ENCODE results near the gene ATMIN.

The ATMIN gene

DNA sequence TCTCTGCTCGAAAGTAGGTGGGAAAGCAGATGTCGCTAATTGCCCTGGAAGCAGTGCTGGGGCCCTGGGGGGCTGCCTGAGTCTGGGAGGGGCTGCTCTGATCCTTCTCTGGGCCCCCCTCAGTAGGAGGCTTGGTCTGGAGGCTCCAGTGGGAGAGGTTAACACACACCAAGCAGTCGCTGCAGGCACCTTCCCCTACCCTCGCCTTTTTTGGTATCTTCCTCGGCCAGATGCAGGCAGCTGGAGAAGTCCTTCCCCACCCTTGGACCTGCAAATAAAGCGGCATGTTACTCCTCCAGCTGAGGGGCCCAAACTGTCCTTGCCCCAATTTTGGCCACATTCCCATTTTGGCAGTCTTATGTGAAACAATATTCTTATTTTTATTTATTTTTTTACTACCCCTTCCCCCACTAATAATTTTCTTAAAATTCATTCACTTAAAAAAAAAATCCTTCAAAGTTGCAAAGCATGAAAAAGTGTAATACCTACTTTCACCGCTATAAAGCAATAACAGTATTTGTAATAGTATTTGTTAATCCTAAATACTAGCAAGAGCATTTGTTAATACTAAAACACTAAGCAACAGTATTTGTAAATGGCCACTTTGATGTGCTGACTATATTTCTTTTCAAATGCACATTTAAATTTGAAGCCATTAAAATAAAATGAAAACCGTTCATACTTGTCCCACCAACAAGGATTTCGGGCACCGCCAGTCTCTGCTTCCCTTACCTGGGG is 26.4 kb downstream of the ATMIN start:
- no peak for DNase-seq (ENCODE audit: low spot score in 2 of 2)
- H3K36me3 ChIP-seq (replicated peaks): no peaks in the 10 kb centered on the region
- H3K9me3 ChIP-seq: no peaks in the 10 kb centered on the region
- no peaks in the 10 kb centered on the region for H3K27me3 ChIP-seq (ENCODE audit: low read depth)
- in situ Hi-C loops (cut with MboI; ENCODE audit: low sequenced_read_pairs): no loop called here
- H3K4me1 ChIP-seq: peaks cover 3% of the 10 kb centered on the region
- H3K4me3 ChIP-seq: no peak overlapping the region

DNA sequence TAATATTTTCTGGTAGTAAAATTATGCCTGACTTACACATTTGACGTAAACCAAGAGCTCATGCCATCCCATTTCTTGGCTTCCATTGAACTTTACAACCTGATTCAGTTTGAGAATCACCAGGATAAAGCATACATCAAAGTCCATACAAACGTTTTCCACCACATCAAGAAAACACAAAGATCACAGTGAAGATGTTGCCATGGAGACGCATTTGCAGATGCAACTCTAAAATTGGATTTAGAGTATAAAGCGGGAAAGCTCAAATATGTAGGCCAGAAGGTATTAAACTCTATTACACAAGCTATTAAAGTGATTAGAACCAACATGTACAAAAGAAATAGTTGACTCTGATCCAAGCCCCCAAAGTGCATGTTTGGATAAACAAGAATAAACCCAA is 31.0 kb downstream of the ATMIN start:
- no peaks in the 10 kb centered on the region for H3K9me3 ChIP-seq
- DNase-seq (ENCODE audit: low spot score in 2 of 2): peak; percentile 18 to 28
- H3K36me3 ChIP-seq (replicated peaks): no peaks in the 10 kb centered on the region
- peaks cover 8% of the 10 kb centered on the region for H3K4me1 ChIP-seq
- in situ Hi-C loops (cut with MboI; ENCODE audit: low sequenced_read_pairs): no loop called here
- H3K4me3 ChIP-seq: no peak overlapping the region
- H3K27me3 ChIP-seq (ENCODE audit: low read depth): no peaks in the 10 kb centered on the region

DNA sequence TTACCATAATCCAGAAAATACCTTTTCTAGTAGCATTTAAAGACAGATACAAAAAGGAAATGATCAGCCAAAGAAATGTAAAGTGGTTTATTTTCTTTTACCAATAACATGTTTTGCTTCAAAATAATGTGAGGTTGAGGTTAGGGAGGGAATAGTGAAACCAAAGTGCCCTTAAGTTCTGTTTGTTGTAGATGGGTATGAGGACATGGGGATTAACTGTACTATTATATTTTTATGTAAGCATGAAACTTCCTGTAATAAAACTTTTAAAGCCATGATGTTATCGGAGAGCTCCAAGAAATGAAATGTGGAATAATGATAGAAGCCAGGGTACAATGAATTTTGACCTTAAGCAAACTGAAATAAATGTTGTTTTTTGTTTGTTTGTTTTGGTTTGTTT is 31.5 kb downstream of the ATMIN start:
- peak in 1 of 2 experiments; percentile 15 for DNase-seq (ENCODE audit: low spot score in 2 of 2)
- H3K27me3 ChIP-seq (ENCODE audit: low read depth): no peaks in the 10 kb centered on the region
- H3K4me3 ChIP-seq: no peak overlapping the region
- peaks cover 8% of the 10 kb centered on the region for H3K4me1 ChIP-seq
- no peaks in the 10 kb centered on the region for H3K9me3 ChIP-seq
- no peaks in the 10 kb centered on the region for H3K36me3 ChIP-seq (replicated peaks)
- in situ Hi-C loops (cut with MboI; ENCODE audit: low sequenced_read_pairs): no loop called here

DNA sequence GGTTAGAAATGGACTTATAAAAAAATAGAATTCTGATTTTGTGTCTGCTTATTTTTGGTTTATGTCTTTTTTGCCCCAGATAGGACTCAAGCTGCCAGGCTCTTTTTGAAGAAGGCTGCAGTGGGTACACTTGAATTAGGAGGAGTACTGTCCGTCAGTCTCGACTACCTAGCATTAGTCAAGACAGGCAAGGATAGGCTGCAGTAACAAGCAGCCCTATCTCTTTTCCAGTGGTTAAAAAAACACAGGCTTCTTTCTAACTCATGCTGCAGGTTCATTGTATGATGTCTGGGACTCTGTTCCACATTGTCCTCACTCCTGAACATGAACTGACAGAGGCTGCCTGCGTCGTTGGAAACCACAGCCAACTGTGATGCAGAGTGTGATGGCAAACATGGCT is 33.4 kb downstream of the ATMIN start:
- no peak for DNase-seq (ENCODE audit: low spot score in 2 of 2)
- no peak overlapping the region for H3K4me3 ChIP-seq
- in situ Hi-C loops (cut with MboI; ENCODE audit: low sequenced_read_pairs): no loop called here

DNA sequence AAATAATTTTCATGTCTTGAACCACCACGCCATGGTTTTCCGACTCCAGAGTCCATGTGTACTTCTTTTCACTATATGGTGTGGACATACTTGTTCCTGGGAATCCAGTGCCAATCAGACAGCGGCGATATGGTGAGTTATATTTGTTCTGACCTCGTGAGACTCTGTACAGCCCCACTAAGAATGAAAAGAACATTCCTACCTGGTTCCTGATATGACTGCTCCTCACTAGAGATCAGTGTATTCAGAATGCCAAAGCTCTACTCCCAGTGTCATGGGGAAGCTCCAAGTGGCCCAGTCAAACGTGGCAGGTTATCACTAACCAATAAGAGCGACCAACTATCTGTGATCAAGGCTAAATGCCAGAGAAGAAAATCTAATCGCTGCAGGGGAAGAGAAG is 35.3 kb downstream of the ATMIN start:
- DNase-seq (ENCODE audit: low spot score in 2 of 2): no peak
- Histone ChIP-seq H3K4me1 (peaks cover 11% of the 10 kb centered on the region), H3K36me3 (replicated peaks) (no peaks in the 10 kb centered on the region), H3K27me3 (ENCODE audit: low read depth) (no peaks in the 10 kb centered on the region), H3K4me3 (no peak overlapping the region), H3K9me3 (no peaks in the 10 kb centered on the region)
- in situ Hi-C loops (cut with MboI; ENCODE audit: low sequenced_read_pairs): loop anchor here (5.0 kb wide), 1 partner anchor 34 kb away; the partner anchor contains the start of gene ATMIN

More for the DNA sequence above, 33.4 kb downstream of the ATMIN start:
- Histone ChIP-seq H3K9me3 (no peaks in the 10 kb centered on the region), H3K27me3 (ENCODE audit: low read depth) (no peaks in the 10 kb centered on the region), H3K4me1 (peaks cover 8% of the 10 kb centered on the region), H3K36me3 (replicated peaks) (no peaks in the 10 kb centered on the region)

DNA sequence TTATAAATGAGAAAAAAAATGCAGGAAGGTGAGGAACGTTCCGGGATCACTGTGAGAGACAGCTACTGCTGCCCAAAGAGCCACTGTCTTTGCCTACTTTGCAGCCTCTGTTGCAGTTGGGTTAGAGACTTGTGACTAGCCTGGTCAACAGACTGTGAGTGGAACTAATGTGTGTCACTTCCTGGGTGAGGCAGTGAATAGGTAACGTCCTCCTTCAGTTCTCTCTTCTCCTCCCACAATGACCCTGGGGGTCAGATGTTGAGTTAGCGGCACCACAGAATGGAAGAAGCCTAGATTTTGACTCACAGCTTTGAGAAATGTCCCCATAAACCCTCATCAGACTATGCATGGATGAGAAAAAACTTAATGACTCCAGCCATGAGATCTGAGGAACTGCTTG is 36.2 kb downstream of the ATMIN start:
- Histone ChIP-seq H3K4me3 (no peak overlapping the region), H3K27me3 (ENCODE audit: low read depth) (no peaks in the 10 kb centered on the region), H3K9me3 (no peaks in the 10 kb centered on the region), H3K4me1 (peaks cover 14% of the 10 kb centered on the region), H3K36me3 (replicated peaks) (no peaks in the 10 kb centered on the region)
- in situ Hi-C loops (cut with MboI; ENCODE audit: low sequenced_read_pairs): loop anchor here (5.0 kb wide), 1 partner anchor 35 kb away; the partner anchor contains the start of gene ATMIN
- DNase-seq (ENCODE audit: low spot score in 2 of 2): no peak

DNA sequence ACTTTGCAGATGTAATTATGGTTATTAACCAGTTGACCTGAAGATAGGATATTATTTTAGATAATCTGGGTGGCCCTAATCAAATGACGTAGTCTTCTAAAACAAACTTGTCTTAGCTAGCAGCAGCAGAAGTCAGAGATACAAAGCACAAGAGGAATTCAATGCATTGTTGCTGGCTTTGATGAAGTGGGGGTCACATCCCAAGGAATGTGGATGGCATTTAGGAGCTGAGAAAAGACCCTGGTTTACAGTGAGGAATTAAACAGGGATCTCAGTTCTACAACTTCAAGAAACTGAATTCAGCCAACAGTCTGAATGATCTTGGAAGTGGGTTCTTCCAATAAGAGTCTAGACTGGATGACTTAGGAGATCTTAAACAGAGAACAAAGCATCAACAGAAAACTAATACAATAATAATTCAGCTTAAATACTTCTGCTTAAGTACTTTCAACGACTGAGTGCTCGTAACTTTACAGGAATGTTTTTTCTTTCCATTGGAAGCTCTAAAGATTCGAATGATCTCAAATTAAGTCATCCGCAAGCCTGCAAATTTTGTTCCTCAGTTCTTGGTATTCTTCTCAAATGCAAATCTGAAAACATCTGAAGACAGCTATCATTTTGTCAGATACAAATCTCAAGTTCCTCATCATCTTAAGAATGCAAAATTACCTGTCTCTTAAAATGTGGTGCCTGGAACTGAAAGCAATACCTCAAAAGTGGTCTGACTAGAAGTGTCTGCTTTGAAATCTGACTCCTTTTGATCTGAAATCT is 38.1 kb downstream of the ATMIN start:
- Histone ChIP-seq H3K4me3 (no peak overlapping the region), H3K27me3 (ENCODE audit: low read depth) (no peaks in the 10 kb centered on the region), H3K36me3 (replicated peaks) (no peaks in the 10 kb centered on the region), H3K9me3 (no peaks in the 10 kb centered on the region), H3K4me1 (peaks cover 7% of the 10 kb centered on the region; the same call in 1 of the 2 replicates)
- DNase-seq (ENCODE audit: low spot score in 2 of 2): no peak
- in situ Hi-C loops (cut with MboI; ENCODE audit: low sequenced_read_pairs): loop anchor here (5.0 kb wide), 1 partner anchor 36 kb away; the partner anchor contains the start of gene ATMIN

DNA sequence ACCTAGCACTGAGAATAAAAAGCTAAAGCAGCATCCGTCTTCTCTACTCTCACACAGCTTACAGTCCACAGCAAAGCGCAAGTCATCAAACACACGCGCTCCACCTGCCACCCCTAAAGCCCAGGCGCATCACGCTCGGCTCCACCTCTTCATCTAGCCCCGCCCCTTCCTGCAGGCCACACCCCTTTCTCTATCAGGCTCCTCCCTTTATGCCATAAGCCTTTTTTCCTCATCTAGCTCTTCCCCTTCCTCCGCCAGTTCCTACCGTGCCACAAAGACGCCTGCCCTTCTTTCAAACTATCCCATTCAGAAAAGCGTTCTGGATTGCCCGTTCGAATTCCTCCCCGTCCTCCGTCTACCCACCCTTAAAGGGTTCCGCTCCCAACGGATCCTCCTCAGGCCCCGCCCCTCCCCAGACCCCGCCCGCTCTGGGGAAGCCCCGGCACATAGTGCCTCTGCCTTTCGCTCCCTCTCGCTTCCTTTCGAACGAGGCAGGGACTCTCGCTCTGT is 41.0 kb downstream of the ATMIN start:
- no peaks in the 10 kb centered on the region for H3K36me3 ChIP-seq (replicated peaks)
- no peaks in the 10 kb centered on the region for H3K27me3 ChIP-seq (ENCODE audit: low read depth)
- in situ Hi-C loops (cut with MboI; ENCODE audit: low sequenced_read_pairs): no loop called here
- peaks cover 7% of the 10 kb centered on the region; the same call in 1 of the 2 replicates for H3K4me1 ChIP-seq
- peak overlapping the region; percentile 55 for H3K4me3 ChIP-seq
- H3K9me3 ChIP-seq: no peaks in the 10 kb centered on the region
- DNase-seq (ENCODE audit: low spot score in 2 of 2): peak; percentile 80 to 95

DNA sequence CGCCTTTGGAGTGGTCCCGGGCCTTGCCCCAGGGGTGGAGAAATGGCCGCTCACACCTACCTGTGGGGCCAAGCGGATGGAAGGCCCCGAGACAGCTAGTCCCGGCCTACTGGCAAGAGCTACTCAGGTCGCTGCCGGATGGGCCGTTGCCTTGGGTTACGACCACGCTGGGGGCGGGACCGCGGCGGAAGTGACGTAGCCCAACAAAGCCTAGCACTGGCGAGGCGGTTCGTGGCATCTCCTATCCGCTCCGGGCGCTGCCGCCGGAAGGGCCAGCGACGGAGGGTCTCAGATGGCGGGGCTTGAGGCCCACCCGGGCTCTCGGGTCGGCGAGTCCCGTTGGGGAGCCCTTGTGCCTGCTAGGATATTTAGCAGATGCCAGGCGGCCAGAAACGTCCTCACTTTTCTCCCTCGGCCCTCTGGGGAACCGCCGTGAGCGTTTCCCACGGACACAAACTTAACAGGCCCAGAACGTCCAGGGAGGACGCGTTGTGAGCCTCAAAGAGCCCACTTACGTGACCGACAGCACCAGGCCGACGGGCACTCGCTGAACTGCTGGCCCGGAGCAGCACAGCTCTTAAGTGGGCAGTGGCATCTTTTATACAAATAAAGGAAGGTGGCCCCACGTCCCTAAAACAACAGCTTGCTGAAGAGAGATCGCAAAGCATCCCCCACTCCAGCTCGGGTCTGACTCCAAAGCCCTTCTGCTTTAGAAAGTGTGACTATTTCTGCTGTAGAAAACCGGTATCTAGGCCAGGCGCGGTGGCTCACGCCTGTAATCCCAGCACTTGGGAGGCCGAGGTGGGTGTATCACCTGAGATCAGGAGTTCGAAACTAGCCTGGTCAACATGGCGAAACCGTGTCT is 41.7 kb downstream of the ATMIN start, which contains the start of gene C16orf46:
Gene C16orf46 (minus strand): TSS at position 163 of the 865 bp plus-strand sequence. CDS start 13,283 bp downstream, outside the sequence.
- peak; percentile 85 to 98 for DNase-seq (ENCODE audit: low spot score in 2 of 2)
- Histone ChIP-seq H3K27me3 (ENCODE audit: low read depth) (no peaks in the 10 kb centered on the region), H3K4me1 (peaks cover 7% of the 10 kb centered on the region; the same call in 1 of the 2 replicates), H3K36me3 (replicated peaks) (peaks cover 3% of the 10 kb centered on the region; the same call in 1 of the 2 replicates), H3K9me3 (no peaks in the 10 kb centered on the region), H3K4me3 (peak within 1 kb of the TSS; percentile 55)
- in situ Hi-C loops (cut with MboI; ENCODE audit: low sequenced_read_pairs): no loop called here

DNA sequence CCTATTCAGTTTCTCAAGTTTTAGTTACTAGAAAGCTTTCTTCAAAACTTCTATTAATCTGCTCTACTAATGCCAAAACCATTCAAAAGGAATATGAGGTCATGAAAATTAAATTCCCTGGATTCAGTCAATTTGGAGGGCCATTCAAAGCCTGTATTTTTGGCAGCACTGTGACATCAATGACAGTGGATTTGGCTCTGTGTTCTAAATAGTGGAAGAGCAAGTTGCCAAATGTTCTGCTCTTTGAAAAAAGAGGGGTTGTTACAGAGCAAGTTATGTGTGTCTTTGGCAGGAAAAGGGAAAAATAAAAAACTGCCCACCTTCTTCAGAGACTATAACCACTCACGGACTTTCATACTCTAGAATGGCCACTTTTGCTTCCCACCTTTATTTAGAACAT is 44.6 kb downstream of the ATMIN start:
- H3K27me3 ChIP-seq (ENCODE audit: low read depth): no peaks in the 10 kb centered on the region
- in situ Hi-C loops (cut with MboI; ENCODE audit: low sequenced_read_pairs): no loop called here
- H3K9me3 ChIP-seq: no peaks in the 10 kb centered on the region
- H3K4me3 ChIP-seq: no peak overlapping the region
- peaks cover 7% of the 10 kb centered on the region; the same call in 1 of the 2 replicates for H3K4me1 ChIP-seq
- no peak for DNase-seq (ENCODE audit: low spot score in 2 of 2)
- peaks cover 21% of the 10 kb centered on the region for H3K36me3 ChIP-seq (replicated peaks)

DNA sequence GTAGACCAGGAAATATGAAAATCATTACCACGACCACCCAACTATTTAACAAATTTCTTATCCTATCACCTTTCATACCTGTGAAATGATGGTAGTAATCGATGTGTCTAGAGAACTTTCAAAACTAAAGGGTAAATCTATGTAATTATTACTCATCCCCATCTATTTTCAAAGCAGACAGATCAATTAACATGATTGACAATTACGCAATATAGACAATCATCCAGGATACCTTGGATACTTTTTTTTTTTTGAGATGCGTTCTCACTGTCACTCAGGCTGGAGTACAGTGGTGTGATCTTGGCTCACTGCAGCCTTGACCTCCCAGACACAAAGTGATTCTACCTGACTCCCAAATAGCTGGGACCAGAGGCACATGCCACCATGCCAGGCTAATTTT is 45.4 kb downstream of the ATMIN start:
- no peak for DNase-seq (ENCODE audit: low spot score in 2 of 2)
- peaks cover 24% of the 10 kb centered on the region for H3K36me3 ChIP-seq (replicated peaks)
- H3K9me3 ChIP-seq: no peaks in the 10 kb centered on the region
- H3K4me1 ChIP-seq: peaks cover 4% of the 10 kb centered on the region; the same call in 1 of the 2 replicates
- in situ Hi-C loops (cut with MboI; ENCODE audit: low sequenced_read_pairs): no loop called here
- H3K27me3 ChIP-seq (ENCODE audit: low read depth): no peaks in the 10 kb centered on the region
- H3K4me3 ChIP-seq: no peak overlapping the region

DNA sequence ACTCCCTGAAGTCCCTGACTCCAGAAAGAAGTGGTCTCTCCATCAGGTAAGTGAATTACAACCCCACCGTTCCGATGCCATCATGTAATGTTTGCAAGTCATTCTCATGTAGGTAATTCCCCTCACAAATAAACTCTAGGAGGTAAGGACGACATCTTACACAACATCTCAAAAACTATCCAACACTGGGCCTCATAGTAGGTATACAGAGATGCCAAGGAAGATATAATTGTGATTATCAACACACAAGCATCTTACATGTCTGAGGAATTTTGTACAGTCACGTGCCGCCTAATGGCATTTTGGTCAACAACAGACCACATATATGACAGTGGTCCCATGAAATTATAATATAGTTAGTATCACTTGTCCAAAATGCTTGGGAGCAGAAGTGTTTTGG is 53.2 kb downstream of the ATMIN start:
- H3K4me1 ChIP-seq: 0 out of 2 replicates have a peak, but pooled peaks cover 2% of the 10 kb centered on the region
- no peak overlapping the region for H3K4me3 ChIP-seq
- no peak for DNase-seq (ENCODE audit: low spot score in 2 of 2)
- peaks cover 59% of the 10 kb centered on the region for H3K36me3 ChIP-seq (replicated peaks)
- in situ Hi-C loops (cut with MboI; ENCODE audit: low sequenced_read_pairs): no loop called here
- H3K27me3 ChIP-seq (ENCODE audit: low read depth): no peaks in the 10 kb centered on the region
- no peaks in the 10 kb centered on the region for H3K9me3 ChIP-seq

DNA sequence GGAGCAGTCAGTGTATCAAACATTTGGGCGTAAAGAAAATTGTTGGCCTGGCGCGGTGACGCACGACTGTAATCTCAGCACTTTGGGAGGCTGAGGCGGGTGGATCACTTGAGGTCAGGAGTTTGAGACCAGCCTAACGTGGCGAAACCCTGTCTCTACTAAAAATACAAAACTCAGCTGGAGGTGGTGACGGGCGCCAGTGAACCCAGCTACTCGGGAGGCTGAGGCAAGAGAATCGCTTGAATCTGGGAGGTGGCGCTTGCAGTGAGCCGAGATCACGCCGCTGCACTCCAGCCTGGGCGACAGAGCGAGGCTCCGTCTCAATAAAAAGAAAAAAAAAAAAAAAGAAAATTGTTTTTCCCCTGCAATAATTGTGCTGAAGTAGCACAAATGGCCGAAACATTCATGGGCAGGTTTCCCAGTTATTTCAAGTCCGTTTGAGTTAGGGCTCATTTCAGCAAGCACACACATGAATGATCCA is 59.2 kb downstream of the ATMIN start:
- Histone ChIP-seq H3K9me3 (no peaks in the 10 kb centered on the region), H3K27me3 (ENCODE audit: low read depth) (no peaks in the 10 kb centered on the region), H3K4me1 (peaks cover 9% of the 10 kb centered on the region; the same call in 1 of the 2 replicates), H3K4me3 (peak overlapping the region; percentile 79), H3K36me3 (replicated peaks) (peaks cover 29% of the 10 kb centered on the region)
- DNase-seq (ENCODE audit: low spot score in 2 of 2): no peak
- in situ Hi-C loops (cut with MboI; ENCODE audit: low sequenced_read_pairs): no loop called here

Data from HAP-1 (cell line).